OCI-LY1 (cell line): Measurements from ENCODE around the gene TPBGL.

Experiments used
- H2AFZ ChIP-seq: fragments of 200-600 bp; sonication (generic), shearing (Covaris generic); 2 replicates; pipeline ENCODE4 v1.6.0; 2014; ENCODE audit warnings: antibody characterized with exemption, mild to moderate bottlenecking, low read length
- H3F3A ChIP-seq: fragments of 200-600 bp; sonication (generic), shearing (Covaris generic); 2 replicates; pipeline ENCODE4 v1.6.0; 2014; ENCODE audit warnings: mild to moderate bottlenecking, antibody characterized with exemption, low read length, moderate library complexity; ENCODE audit not compliant: insufficient read depth
- H3K27ac ChIP-seq: fragments of 200-600 bp; sonication (generic); 2 replicates; pipeline ENCODE4 v1.5.1; 2014; ENCODE audit warnings: low read length, mixed run types, mild to moderate bottlenecking, low read depth; ENCODE audit not compliant: poor library complexity, severe bottlenecking
- H3K27me3 ChIP-seq: fragments of 200-600 bp; sonication (generic); 2 replicates; pipeline ENCODE4 v1.6.0; 2014; ENCODE audit warnings: antibody characterized with exemption, mild to moderate bottlenecking, low read length, moderate library complexity; ENCODE audit not compliant: insufficient read depth
- H3K36me3 ChIP-seq: fragments of 200-600 bp; sonication (generic); 2 replicates; pipeline ENCODE4 v1.6.1; 2014; ENCODE audit warnings: mild to moderate bottlenecking, antibody characterized with exemption, low read length, moderate library complexity, mixed read lengths; ENCODE audit not compliant: insufficient read depth
- H3K4me1 ChIP-seq: fragments of 200-600 bp; sonication (generic); 2 replicates; pipeline ENCODE4 v1.5.1; 2014; ENCODE audit warnings: mild to moderate bottlenecking, low read length, moderate library complexity; ENCODE audit not compliant: insufficient read depth, severe bottlenecking
- H3K4me2 ChIP-seq: fragments of 200-600 bp; sonication (generic), shearing (Covaris generic); 2 replicates; pipeline ENCODE4 v1.6.1; 2014; ENCODE audit warnings: low read length
- H3K4me3 ChIP-seq: fragments of 200-600 bp; sonication (generic); 2 replicates; pipeline ENCODE4 v1.5.1; 2014; ENCODE audit warnings: low read length, low read depth, mild to moderate bottlenecking, mixed read lengths; ENCODE audit not compliant: poor library complexity, severe bottlenecking
- H3K79me2 ChIP-seq: fragments of 200-600 bp; shearing (Covaris generic); 2 replicates; pipeline ENCODE4 v1.6.1; 2016; ENCODE audit warnings: mixed run types, low read length, mixed read lengths; ENCODE audit not compliant: insufficient read depth
- H3K9ac ChIP-seq: fragments of 200-600 bp; sonication (generic), shearing (Covaris generic); 2 replicates; pipeline ENCODE4 v1.6.1; 2014; ENCODE audit warnings: mild to moderate bottlenecking, low read length, mixed read lengths
- H3K9me2 ChIP-seq: fragments of 200-600 bp; sonication (generic), shearing (Covaris generic); 2 replicates; pipeline ENCODE4 v1.6.1; 2014; ENCODE audit warnings: low read depth, mild to moderate bottlenecking, low read length, mixed read lengths
- H3K9me3 ChIP-seq: fragments of 200-600 bp; shearing (Covaris generic); 2 replicates; pipeline ENCODE4 v1.6.1; 2014; ENCODE audit warnings: low read length, mixed read lengths
- H4K20me1 ChIP-seq: fragments of 200-600 bp; sonication (generic), shearing (Covaris generic); 2 replicates; pipeline ENCODE4 v1.6.0; 2016; ENCODE audit warnings: mild to moderate bottlenecking, low read length; ENCODE audit not compliant: insufficient read depth
- EZH2 ChIP-seq: fragments of 200-600 bp; sonication (generic), shearing (Covaris generic); IDR thresholded peaks from 2 replicates; pipeline ENCODE4 v1.8.0; 2017; ENCODE audit warnings: borderline replicate concordance, mixed run types, mild to moderate bottlenecking, antibody characterized with exemption, low read length, moderate library complexity, mixed read lengths
- TF ChIP-seq, protein P1 (sequence below): fragments of 200-600 bp; sonication (generic), shearing (Covaris generic); IDR thresholded peaks from 2 replicates; pipeline ENCODE4 v1.5.1; 2017; ENCODE audit warnings: mild to moderate bottlenecking, antibody characterized with exemption, low read length, moderate library complexity, mixed read lengths

Gene TPBGL

DNA sequence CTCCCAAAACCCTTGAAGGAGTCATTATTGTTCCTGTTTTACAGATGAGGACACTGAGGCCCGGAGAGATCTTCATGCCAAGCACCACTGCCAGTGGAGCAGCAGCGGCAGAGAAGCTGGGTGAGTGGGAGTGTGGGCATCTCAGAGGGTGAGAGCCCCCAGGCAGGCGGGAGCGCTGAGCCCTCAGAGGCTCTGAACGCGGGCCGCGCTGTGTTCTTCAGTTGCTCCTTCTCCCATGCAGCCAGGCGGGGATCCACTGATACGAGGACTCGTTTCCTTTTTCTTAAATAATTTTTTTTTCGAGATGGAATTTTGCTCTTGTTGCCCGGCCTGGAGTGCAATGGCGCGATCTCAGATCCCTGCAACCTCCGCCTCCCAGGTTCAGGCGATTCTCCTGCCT, 47.0 kb downstream of the TPBGL start:
- Histone ChIP-seq H3K4me1 (no peaks in the 10 kb centered on the region), H2AFZ (no peak overlapping the region), H3F3A (no peaks in the 10 kb centered on the region), H3K4me2 (no peak overlapping the region), H3K4me3 (no peak overlapping the region), H3K27ac (no peak overlapping the region), H3K9me2 (no peaks in the 10 kb centered on the region), H3K79me2 (no peaks in the 10 kb centered on the region), H3K27me3 (no peaks in the 10 kb centered on the region; the same call in 1 of the 2 replicates), H3K36me3 (no peaks in the 10 kb centered on the region), H3K9me3 (no peaks in the 10 kb centered on the region), H3K9ac (no peak overlapping the region), H4K20me1 (no peaks in the 10 kb centered on the region)
- TF ChIP-seq, protein P1, sequence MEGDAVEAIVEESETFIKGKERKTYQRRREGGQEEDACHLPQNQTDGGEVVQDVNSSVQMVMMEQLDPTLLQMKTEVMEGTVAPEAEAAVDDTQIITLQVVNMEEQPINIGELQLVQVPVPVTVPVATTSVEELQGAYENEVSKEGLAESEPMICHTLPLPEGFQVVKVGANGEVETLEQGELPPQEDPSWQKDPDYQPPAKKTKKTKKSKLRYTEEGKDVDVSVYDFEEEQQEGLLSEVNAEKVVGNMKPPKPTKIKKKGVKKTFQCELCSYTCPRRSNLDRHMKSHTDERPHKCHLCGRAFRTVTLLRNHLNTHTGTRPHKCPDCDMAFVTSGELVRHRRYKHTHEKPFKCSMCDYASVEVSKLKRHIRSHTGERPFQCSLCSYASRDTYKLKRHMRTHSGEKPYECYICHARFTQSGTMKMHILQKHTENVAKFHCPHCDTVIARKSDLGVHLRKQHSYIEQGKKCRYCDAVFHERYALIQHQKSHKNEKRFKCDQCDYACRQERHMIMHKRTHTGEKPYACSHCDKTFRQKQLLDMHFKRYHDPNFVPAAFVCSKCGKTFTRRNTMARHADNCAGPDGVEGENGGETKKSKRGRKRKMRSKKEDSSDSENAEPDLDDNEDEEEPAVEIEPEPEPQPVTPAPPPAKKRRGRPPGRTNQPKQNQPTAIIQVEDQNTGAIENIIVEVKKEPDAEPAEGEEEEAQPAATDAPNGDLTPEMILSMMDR = no peak
- TF ChIP-seq EZH2 = no peak

DNA sequence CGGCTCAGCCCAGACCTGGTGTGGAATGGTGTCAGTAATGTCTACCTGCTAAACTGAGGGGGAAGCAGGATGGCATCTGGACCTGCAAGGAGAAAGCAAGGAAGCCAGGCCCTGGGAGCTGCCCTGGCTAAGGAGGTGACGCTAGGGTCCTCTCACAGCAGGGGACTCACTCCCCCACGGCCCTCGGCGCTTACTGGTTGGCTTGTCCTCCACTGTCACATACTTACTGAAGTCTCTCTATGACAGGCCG, 48.9 kb downstream of the TPBGL start:
- Histone ChIP-seq H4K20me1 (no peaks in the 10 kb centered on the region), H3K4me2 (no peak overlapping the region), H3K27me3 (no peaks in the 10 kb centered on the region; the same call in 1 of the 2 replicates), H3F3A (no peaks in the 10 kb centered on the region), H3K4me1 (no peaks in the 10 kb centered on the region), H3K36me3 (no peaks in the 10 kb centered on the region), H3K4me3 (no peak overlapping the region), H3K9ac (no peak overlapping the region), H3K79me2 (no peaks in the 10 kb centered on the region), H2AFZ (no peak overlapping the region), H3K9me2 (no peaks in the 10 kb centered on the region), H3K27ac (no peak overlapping the region), H3K9me3 (no peaks in the 10 kb centered on the region)
- no peak for TF ChIP-seq EZH2
- TF ChIP-seq, protein P1 = no peak

DNA sequence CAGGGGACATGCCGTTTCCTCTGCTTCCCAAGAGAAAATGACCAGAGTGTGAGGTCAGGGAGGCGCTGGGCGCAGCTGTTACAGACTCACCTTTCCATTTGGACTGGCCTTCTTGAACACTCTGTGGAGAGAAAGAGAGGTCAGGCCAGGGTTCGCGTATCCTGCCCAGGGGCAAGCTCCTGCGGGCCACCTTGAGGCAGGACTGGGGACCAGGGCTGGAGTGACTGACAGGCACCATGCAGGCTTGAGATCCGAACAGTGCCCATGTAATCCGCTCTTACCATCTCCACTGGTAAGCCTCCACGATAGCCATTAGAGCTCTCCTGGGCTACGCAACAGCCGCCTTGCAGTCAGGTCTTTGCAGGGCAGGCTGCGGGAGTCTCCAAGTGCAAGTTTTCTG, 49.3 kb downstream of the TPBGL start:
- Histone ChIP-seq H3K36me3 (no peaks in the 10 kb centered on the region), H3F3A (no peaks in the 10 kb centered on the region), H3K27ac (no peak overlapping the region), H3K9me3 (no peaks in the 10 kb centered on the region), H3K27me3 (no peaks in the 10 kb centered on the region; the same call in 1 of the 2 replicates), H3K9ac (no peak overlapping the region), H3K4me3 (no peak overlapping the region), H3K4me1 (no peaks in the 10 kb centered on the region), H2AFZ (no peak overlapping the region), H3K79me2 (no peaks in the 10 kb centered on the region), H3K4me2 (no peak overlapping the region), H4K20me1 (no peaks in the 10 kb centered on the region), H3K9me2 (no peaks in the 10 kb centered on the region)
- no peak for TF ChIP-seq EZH2
- TF ChIP-seq, protein P1 = no peak
